ENCODE data around the gene AP1S3.

The AP1S3 gene

GRCh38 chr2:223847410-223847809 lies 10.0 kb upstream of the AP1S3 start:
- H3K27me3 Mint-ChIP-seq (ENCODE audit: low read depth, poor library complexity): peaks cover 13% of the 10 kb centered on the region
- no peak for DNase-seq
- peaks cover 32% of the 10 kb centered on the region for H3K9me3 Mint-ChIP-seq
- no peak overlapping the region for H3K27ac Mint-ChIP-seq
- H3K4me3 Mint-ChIP-seq: no peak overlapping the region
- H3K4me1 Mint-ChIP-seq: no peaks in the 10 kb centered on the region
- no peak for TF ChIP-seq CTCF (IDR thresholded peaks at IDR 0.05)
- peaks cover 35% of the 10 kb centered on the region for H3K36me3 Mint-ChIP-seq (ENCODE audit: low read depth)

- Mint-ChIP-seq H3K27ac (no peak overlapping the region), H3K9me3 (peaks cover 32% of the 10 kb centered on the region), H3K4me3 (no peak overlapping the region), H3K4me1 (no peaks in the 10 kb centered on the region), H3K27me3 (ENCODE audit: low read depth, poor library complexity) (peaks cover 9% of the 10 kb centered on the region), H3K36me3 (ENCODE audit: low read depth) (peaks cover 35% of the 10 kb centered on the region)
- TF ChIP-seq CTCF (IDR thresholded peaks at IDR 0.05): no peak
- DNase-seq: no peak
Observed at GRCh38 chr2:223846515-223846914, 9.1 kb upstream of the AP1S3 start.

- Mint-ChIP-seq H3K27me3 (ENCODE audit: low read depth, poor library complexity) (peaks cover 36% of the 10 kb centered on the region), H3K36me3 (ENCODE audit: low read depth) (no peaks in the 10 kb centered on the region), H3K4me3 (no peak overlapping the region), H3K27ac (no peak overlapping the region), H3K9me3 (no peaks in the 10 kb centered on the region), H3K4me1 (peaks cover 4% of the 10 kb centered on the region)
- TF ChIP-seq CTCF (IDR thresholded peaks at IDR 0.05): no peak
- DNase-seq: no peak
Observed at GRCh38 chr2:223841436-223842190, 4.2 kb upstream of the AP1S3 start.

- no peaks in the 10 kb centered on the region for H3K9me3 Mint-ChIP-seq
- H3K4me1 Mint-ChIP-seq: peaks cover 5% of the 10 kb centered on the region
- peak overlapping the region; percentile 88 for H3K4me3 Mint-ChIP-seq
- no peak for TF ChIP-seq CTCF (IDR thresholded peaks at IDR 0.05)
- no peak for DNase-seq
- H3K36me3 Mint-ChIP-seq (ENCODE audit: low read depth): no peaks in the 10 kb centered on the region
- no peak overlapping the region for H3K27ac Mint-ChIP-seq
- peaks cover 50% of the 10 kb centered on the region for H3K27me3 Mint-ChIP-seq (ENCODE audit: low read depth, poor library complexity)
Observed at GRCh38 chr2:223835701-223836532, 1.5 kb downstream of the AP1S3 start.

GRCh38 chr2:223834431-223834830 lies 3.0 kb downstream of the AP1S3 start:
- Mint-ChIP-seq H3K4me1 (peaks cover 5% of the 10 kb centered on the region), H3K27ac (no peak overlapping the region), H3K9me3 (no peaks in the 10 kb centered on the region), H3K4me3 (no peak overlapping the region), H3K36me3 (ENCODE audit: low read depth) (no peaks in the 10 kb centered on the region), H3K27me3 (ENCODE audit: low read depth, poor library complexity) (peaks cover 45% of the 10 kb centered on the region)
- DNase-seq: no peak
- TF ChIP-seq CTCF (IDR thresholded peaks at IDR 0.05): no peak
